K562 (cell line): ENCODE data around the gene ZNF646. TPM values are rescaled to one million over a fixed set of nuclear protein-coding genes. Genes with fewer than 3 reads are reported as not detected.

ENCODE experiments used
- BRF2 ChIP-seq: IDR thresholded peaks from 3 replicates; pipeline ENCODE4 v1.6.1; 2011; ENCODE audit warnings: borderline replicate concordance, mild to moderate bottlenecking; ENCODE audit not compliant: insufficient read length, insufficient read depth
- CHD1 ChIP-seq: fragments of 200-600 bp; sonication (generic); IDR thresholded peaks from one replicate; pipeline ENCODE4 v1.6.1; 2012; ENCODE audit warnings: mild to moderate bottlenecking, moderate library complexity, low read length, inconsistent platforms
- DPF2 ChIP-seq: fragments of 450-650 bp; IDR thresholded peaks from 2 replicates; pipeline ENCODE4 v1.6.1; 2016
- HINFP ChIP-seq: fragments of 450-650 bp; conservative IDR thresholded peaks from 2 replicates; pipeline ENCODE4 v1.6.1; 2016; ENCODE audit warnings: missing genetic modification characterization, low read depth, mild to moderate bottlenecking, control low read depth, missing compliant biosample characterization
- MCM3 ChIP-seq: fragments of 450-650 bp; IDR thresholded peaks from 2 replicates; pipeline ENCODE4 v1.6.1; 2016
- MEIS2 ChIP-seq: fragments of 450-650 bp; IDR thresholded peaks from 2 replicates; pipeline ENCODE4 v1.6.1; 2014; ENCODE audit warnings: mild to moderate bottlenecking; ENCODE audit not compliant: partially characterized antibody
- MIER1 ChIP-seq: fragments of 450-650 bp; IDR thresholded peaks from 2 replicates; pipeline ENCODE4 v1.6.1; 2016; ENCODE audit warnings: antibody characterized with exemption, mild to moderate bottlenecking, low read depth
- NEUROD1 ChIP-seq: fragments of 150-350 bp; IDR thresholded peaks from 2 replicates; pipeline ENCODE4 v1.6.1; 2014; ENCODE audit warnings: borderline replicate concordance, low read length, low read depth; ENCODE audit not compliant: partially characterized antibody
- NFRKB ChIP-seq: fragments of 450-650 bp; IDR thresholded peaks from 2 replicates; pipeline ENCODE4 v1.6.1; 2016; ENCODE audit warnings: low read depth
- SAP30 ChIP-seq: fragments of 200-600 bp; sonication (generic); IDR thresholded peaks from 2 replicates; pipeline ENCODE4 v1.6.1; 2012; ENCODE audit warnings: borderline replicate concordance, low read depth, mild to moderate bottlenecking, moderate library complexity, low read length, control low read depth, inconsistent platforms; ENCODE audit not compliant: insufficient read depth, poor library complexity, severe bottlenecking
- SIRT6 ChIP-seq: IDR thresholded peaks from one replicate; pipeline ENCODE4 v1.6.1; 2012; ENCODE audit warnings: low read depth, mild to moderate bottlenecking, control low read depth, inconsistent platforms, low read length, moderate library complexity
- SOX6 ChIP-seq: fragments of 450-650 bp; IDR thresholded peaks from 2 replicates; pipeline ENCODE4 v1.6.1; 2014; ENCODE audit warnings: mild to moderate bottlenecking
- ZBTB34 ChIP-seq: fragments of 250-450 bp; sonication (Bioruptor Pico); IDR thresholded peaks from 2 replicates; pipeline ENCODE4 v1.8.0; 2021; ENCODE audit warnings: mild to moderate bottlenecking, moderate library complexity
- ZNF324 ChIP-seq: fragments of 250-450 bp; sonication (Bioruptor Pico); IDR thresholded peaks from 2 replicates; pipeline ENCODE4 v1.4.0; 2020; ENCODE audit warnings: mild to moderate bottlenecking
- ZNF395 ChIP-seq: fragments of 200-800 bp; sonication (Bioruptor generic); IDR thresholded peaks from 2 replicates; pipeline ENCODE4 v1.6.1; 2017; ENCODE audit warnings: missing genetic modification characterization, missing compliant biosample characterization
- ZNF592 ChIP-seq: fragments of 450-650 bp; IDR thresholded peaks from 2 replicates; pipeline ENCODE4 v1.6.1; 2017; ENCODE audit warnings: antibody characterized with exemption, mild to moderate bottlenecking
- ZNF778 ChIP-seq: fragments of 450-650 bp; formaldehyde crosslinking; IDR thresholded peaks from 2 replicates; pipeline ENCODE4 v1.4.0; 2020; ENCODE audit warnings: mild to moderate bottlenecking, moderate library complexity
- polyA plus RNA-seq, 8 experiments: library from polyadenylated mRNA; depleted of rRNA in 4 of 8; stranded (reverse) in 5 of 8; unstranded in 3 of 8; fragments of >200 nt; fragmentation: Nextera tagmentation in 2 of 8; fragmentation: Illumina TruSeq in 1 of 8; extraction: Ambion mirVana in 2 of 8; extraction: Trizol in 1 of 8; gene quantifications; 2 replicates each; pipeline versions ENCODE4 v1.2.1 to v1.2.3, GENCODE V29; 2011 to 2014; ENCODE audit warnings: inconsistent platforms in 1 of 8, missing spikeins in 1 of 8
- total RNA-seq, 7 experiments: library from RNA; depleted of rRNA in 6 of 7; stranded (reverse); fragments of >200 nt in 6 of 7; fragmentation: Illumina TruSeq in 2 of 7; extraction: Trizol in 2 of 7; gene quantifications; 2 replicates each; pipeline versions ENCODE4 v1.2.1 to v1.2.3, GENCODE V29; 2011 to 2021; ENCODE audit warnings: low replicate concordance in 1 of 7

Gene ZNF646
- total and polyA plus RNA-seq, 9 of the 15 experiments (the other 6 are each of a cell fraction or from before 2014, with no cell fraction given): 0.08 to 20.6 (median 8.0) TPM

GRCh38 chr16:31073970-31074813, at the start of gene ZNF646, which contains the start of gene ZNF668 (continued):
- peak; percentile 42 for TF ChIP-seq SAP30
- TF ChIP-seq ZBTB34 (CRISPR knock-in tag): no peak
- peak; percentile 10 for TF ChIP-seq MEIS2
- TF ChIP-seq MCM3: no peak
- TF ChIP-seq ZNF324: no peak
- TF ChIP-seq SOX6: peak; percentile 72; the same call in 1 of the 2 replicates
- TF ChIP-seq HINFP (tag): no peak
- TF ChIP-seq ZNF778 (CRISPR knock-in tag): no peak
- TF ChIP-seq DPF2: no peak
- TF ChIP-seq ZNF395 (CRISPR knock-in tag): no peak; the same call in 1 of the 2 replicates
- no peak for TF ChIP-seq SIRT6
- no peak for TF ChIP-seq ZNF592
- TF ChIP-seq NEUROD1: no peak
- TF ChIP-seq BRF2: no peak
- TF ChIP-seq CHD1: peak; percentile 30
- no peak for TF ChIP-seq MIER1
- TF ChIP-seq NFRKB: peak; percentile 40; the same call in 1 of the 2 replicates
